Measurements from ENCODE around the gene NAIF1.

DNA sequence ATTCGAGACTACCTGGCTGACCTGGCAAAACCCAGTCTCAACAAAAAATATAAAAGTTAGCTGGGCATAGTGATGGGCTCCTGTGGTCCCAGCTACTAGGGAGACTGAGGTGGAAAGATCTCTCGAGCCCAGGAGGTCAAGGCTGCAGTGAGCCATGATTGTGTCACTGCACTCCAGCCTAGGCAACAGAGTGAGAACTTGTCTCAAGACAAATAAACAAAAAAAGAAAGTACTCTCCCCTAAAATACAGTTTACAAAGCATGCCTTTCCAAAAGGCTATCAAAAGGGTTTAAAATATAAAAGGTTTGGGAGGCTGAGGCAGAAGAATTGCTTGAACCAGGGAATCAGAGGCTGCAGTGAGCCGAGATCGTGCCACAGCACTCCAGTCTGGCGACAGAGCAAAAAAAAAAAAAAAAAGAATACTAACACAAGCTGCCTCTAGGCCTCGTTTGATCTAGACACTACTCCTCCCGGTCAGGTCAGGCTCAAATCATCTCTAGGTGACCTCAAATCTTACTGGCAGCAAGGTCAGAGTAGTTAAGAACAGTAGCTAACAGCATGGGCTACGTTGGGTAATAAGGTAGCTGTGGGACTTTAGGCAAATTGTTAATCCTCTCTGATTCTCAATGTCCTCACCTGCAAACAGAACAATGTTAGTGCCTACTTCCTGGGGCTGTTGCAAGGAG lies 9.3 kb downstream of the NAIF1 start:
- TF ChIP-seq, protein P1, sequence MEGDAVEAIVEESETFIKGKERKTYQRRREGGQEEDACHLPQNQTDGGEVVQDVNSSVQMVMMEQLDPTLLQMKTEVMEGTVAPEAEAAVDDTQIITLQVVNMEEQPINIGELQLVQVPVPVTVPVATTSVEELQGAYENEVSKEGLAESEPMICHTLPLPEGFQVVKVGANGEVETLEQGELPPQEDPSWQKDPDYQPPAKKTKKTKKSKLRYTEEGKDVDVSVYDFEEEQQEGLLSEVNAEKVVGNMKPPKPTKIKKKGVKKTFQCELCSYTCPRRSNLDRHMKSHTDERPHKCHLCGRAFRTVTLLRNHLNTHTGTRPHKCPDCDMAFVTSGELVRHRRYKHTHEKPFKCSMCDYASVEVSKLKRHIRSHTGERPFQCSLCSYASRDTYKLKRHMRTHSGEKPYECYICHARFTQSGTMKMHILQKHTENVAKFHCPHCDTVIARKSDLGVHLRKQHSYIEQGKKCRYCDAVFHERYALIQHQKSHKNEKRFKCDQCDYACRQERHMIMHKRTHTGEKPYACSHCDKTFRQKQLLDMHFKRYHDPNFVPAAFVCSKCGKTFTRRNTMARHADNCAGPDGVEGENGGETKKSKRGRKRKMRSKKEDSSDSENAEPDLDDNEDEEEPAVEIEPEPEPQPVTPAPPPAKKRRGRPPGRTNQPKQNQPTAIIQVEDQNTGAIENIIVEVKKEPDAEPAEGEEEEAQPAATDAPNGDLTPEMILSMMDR (conservative IDR thresholded peaks at IDR 0.05; ENCODE audit: low read depth in 2 of 2), result no peak
- TF ChIP-seq EZH2 (IDR thresholded peaks at IDR 0.05; ENCODE audit: low read depth, unreplicated experiment), result no peak
- TF ChIP-seq EZH2phosphoT487 (IDR thresholded peaks at IDR 0.05; ENCODE audit: unreplicated experiment), result no peak
- TF ChIP-seq JUNB (IDR thresholded peaks at IDR 0.05; ENCODE audit: unreplicated experiment), result no peak
- TF ChIP-seq POLR2AphosphoS5 (IDR thresholded peaks at IDR 0.05; ENCODE audit: low read depth), result no peak
- TF ChIP-seq, protein P2, sequence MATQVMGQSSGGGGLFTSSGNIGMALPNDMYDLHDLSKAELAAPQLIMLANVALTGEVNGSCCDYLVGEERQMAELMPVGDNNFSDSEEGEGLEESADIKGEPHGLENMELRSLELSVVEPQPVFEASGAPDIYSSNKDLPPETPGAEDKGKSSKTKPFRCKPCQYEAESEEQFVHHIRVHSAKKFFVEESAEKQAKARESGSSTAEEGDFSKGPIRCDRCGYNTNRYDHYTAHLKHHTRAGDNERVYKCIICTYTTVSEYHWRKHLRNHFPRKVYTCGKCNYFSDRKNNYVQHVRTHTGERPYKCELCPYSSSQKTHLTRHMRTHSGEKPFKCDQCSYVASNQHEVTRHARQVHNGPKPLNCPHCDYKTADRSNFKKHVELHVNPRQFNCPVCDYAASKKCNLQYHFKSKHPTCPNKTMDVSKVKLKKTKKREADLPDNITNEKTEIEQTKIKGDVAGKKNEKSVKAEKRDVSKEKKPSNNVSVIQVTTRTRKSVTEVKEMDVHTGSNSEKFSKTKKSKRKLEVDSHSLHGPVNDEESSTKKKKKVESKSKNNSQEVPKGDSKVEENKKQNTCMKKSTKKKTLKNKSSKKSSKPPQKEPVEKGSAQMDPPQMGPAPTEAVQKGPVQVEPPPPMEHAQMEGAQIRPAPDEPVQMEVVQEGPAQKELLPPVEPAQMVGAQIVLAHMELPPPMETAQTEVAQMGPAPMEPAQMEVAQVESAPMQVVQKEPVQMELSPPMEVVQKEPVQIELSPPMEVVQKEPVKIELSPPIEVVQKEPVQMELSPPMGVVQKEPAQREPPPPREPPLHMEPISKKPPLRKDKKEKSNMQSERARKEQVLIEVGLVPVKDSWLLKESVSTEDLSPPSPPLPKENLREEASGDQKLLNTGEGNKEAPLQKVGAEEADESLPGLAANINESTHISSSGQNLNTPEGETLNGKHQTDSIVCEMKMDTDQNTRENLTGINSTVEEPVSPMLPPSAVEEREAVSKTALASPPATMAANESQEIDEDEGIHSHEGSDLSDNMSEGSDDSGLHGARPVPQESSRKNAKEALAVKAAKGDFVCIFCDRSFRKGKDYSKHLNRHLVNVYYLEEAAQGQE (IDR thresholded peaks at IDR 0.05; ENCODE audit: unreplicated experiment), result no peak
- TF ChIP-seq, protein P3, sequence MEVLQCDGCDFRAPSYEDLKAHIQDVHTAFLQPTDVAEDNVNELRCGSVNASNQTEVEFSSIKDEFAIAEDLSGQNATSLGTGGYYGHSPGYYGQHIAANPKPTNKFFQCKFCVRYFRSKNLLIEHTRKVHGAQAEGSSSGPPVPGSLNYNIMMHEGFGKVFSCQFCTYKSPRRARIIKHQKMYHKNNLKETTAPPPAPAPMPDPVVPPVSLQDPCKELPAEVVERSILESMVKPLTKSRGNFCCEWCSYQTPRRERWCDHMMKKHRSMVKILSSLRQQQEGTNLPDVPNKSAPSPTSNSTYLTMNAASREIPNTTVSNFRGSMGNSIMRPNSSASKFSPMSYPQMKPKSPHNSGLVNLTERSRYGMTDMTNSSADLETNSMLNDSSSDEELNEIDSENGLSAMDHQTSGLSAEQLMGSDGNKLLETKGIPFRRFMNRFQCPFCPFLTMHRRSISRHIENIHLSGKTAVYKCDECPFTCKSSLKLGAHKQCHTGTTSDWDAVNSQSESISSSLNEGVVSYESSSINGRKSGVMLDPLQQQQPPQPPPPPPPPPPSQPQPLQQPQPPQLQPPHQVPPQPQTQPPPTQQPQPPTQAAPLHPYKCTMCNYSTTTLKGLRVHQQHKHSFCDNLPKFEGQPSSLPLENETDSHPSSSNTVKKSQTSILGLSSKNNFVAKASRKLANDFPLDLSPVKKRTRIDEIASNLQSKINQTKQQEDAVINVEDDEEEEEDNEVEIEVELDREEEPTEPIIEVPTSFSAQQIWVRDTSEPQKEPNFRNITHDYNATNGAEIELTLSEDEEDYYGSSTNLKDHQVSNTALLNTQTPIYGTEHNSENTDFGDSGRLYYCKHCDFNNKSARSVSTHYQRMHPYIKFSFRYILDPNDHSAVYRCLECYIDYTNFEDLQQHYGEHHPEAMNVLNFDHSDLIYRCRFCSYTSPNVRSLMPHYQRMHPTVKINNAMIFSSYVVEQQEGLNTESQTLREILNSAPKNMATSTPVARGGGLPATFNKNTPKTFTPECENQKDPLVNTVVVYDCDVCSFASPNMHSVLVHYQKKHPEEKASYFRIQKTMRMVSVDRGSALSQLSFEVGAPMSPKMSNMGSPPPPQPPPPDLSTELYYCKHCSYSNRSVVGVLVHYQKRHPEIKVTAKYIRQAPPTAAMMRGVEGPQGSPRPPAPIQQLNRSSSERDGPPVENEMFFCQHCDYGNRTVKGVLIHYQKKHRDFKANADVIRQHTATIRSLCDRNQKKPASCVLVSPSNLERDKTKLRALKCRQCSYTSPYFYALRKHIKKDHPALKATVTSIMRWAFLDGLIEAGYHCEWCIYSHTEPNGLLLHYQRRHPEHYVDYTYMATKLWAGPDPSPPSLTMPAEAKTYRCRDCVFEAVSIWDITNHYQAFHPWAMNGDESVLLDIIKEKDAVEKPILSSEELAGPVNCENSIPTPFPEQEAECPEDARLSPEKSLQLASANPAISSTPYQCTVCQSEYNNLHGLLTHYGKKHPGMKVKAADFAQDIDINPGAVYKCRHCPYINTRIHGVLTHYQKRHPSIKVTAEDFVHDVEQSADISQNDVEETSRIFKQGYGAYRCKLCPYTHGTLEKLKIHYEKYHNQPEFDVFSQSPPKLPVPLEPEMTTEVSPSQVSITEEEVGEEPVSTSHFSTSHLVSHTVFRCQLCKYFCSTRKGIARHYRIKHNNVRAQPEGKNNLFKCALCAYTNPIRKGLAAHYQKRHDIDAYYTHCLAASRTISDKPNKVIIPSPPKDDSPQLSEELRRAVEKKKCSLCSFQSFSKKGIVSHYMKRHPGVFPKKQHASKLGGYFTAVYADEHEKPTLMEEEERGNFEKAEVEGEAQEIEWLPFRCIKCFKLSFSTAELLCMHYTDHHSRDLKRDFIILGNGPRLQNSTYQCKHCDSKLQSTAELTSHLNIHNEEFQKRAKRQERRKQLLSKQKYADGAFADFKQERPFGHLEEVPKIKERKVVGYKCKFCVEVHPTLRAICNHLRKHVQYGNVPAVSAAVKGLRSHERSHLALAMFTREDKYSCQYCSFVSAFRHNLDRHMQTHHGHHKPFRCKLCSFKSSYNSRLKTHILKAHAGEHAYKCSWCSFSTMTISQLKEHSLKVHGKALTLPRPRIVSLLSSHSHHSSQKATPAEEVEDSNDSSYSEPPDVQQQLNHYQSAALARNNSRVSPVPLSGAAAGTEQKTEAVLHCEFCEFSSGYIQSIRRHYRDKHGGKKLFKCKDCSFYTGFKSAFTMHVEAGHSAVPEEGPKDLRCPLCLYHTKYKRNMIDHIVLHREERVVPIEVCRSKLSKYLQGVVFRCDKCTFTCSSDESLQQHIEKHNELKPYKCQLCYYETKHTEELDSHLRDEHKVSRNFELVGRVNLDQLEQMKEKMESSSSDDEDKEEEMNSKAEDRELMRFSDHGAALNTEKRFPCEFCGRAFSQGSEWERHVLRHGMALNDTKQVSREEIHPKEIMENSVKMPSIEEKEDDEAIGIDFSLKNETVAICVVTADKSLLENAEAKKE (CRISPR knock-in tag; IDR thresholded peaks at IDR 0.05), result no peak
- TF ChIP-seq ZNF114 (CRISPR knock-in tag; IDR thresholded peaks at IDR 0.05), result no peak
- TF ChIP-seq, protein P4, sequence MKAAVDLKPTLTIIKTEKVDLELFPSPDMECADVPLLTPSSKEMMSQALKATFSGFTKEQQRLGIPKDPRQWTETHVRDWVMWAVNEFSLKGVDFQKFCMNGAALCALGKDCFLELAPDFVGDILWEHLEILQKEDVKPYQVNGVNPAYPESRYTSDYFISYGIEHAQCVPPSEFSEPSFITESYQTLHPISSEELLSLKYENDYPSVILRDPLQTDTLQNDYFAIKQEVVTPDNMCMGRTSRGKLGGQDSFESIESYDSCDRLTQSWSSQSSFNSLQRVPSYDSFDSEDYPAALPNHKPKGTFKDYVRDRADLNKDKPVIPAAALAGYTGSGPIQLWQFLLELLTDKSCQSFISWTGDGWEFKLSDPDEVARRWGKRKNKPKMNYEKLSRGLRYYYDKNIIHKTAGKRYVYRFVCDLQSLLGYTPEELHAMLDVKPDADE (IDR thresholded peaks at IDR 0.05), result no peak
- TF ChIP-seq CREB1 (CRISPR knock-in tag; IDR thresholded peaks at IDR 0.05; ENCODE audit: low read depth), result no peak

Measured in GM23338 (cell line).